HEK293 (cell line): ENCODE measurements around the gene TMEM214.

Experiments used
- BCL11A ChIP-seq: fragments of 450-650 bp; formaldehyde crosslinking; IDR thresholded peaks from 2 replicates; pipeline ENCODE4 v1.5.1; 2016; ENCODE audit warnings: low read depth, missing biosample characterization, missing genetic modification characterization
- BCL11B ChIP-seq: fragments of 450-650 bp; formaldehyde crosslinking; IDR thresholded peaks from 2 replicates; pipeline ENCODE4 v1.5.1; 2016; ENCODE audit warnings: low read depth, missing biosample characterization, missing genetic modification characterization
- CTCF ChIP-seq: fragments of 450-650 bp; formaldehyde crosslinking; IDR thresholded peaks from 2 replicates; pipeline ENCODE4 v1.5.1; 2016; ENCODE audit warnings: missing biosample characterization, missing genetic modification characterization
- IKZF3 ChIP-seq: fragments of 450-650 bp; IDR thresholded peaks from 2 replicates; pipeline ENCODE4 v1.5.0; 2018; ENCODE audit warnings: missing biosample characterization, mild to moderate bottlenecking, missing genetic modification characterization, moderate library complexity
- MYNN ChIP-seq: fragments of 450-650 bp; formaldehyde crosslinking; IDR thresholded peaks from 2 replicates; pipeline ENCODE4 v1.5.1; 2016; ENCODE audit warnings: missing biosample characterization, missing genetic modification characterization, borderline replicate concordance
- PRDM4 ChIP-seq: fragments of 450-650 bp; formaldehyde crosslinking; IDR thresholded peaks from 2 replicates; pipeline ENCODE4 v1.5.1; 2017; ENCODE audit warnings: missing biosample characterization, missing genetic modification characterization
- REST ChIP-seq: fragments of 450-650 bp; formaldehyde crosslinking; IDR thresholded peaks from 2 replicates; pipeline ENCODE4 v1.5.1; 2016; ENCODE audit warnings: missing biosample characterization, missing genetic modification characterization
- SALL2 ChIP-seq: fragments of 450-650 bp; formaldehyde crosslinking; IDR thresholded peaks from 2 replicates; pipeline ENCODE4 v1.5.0; 2017; ENCODE audit warnings: missing biosample characterization, mild to moderate bottlenecking, missing genetic modification characterization, borderline replicate concordance
- ZEB2 ChIP-seq: fragments of 450-650 bp; formaldehyde crosslinking; IDR thresholded peaks from 2 replicates; pipeline ENCODE4 v1.5.1; 2016; ENCODE audit warnings: missing biosample characterization, missing genetic modification characterization
- ZNF221 ChIP-seq: fragments of 450-650 bp; formaldehyde crosslinking; IDR thresholded peaks from 2 replicates; pipeline ENCODE4 v1.5.1; 2017; ENCODE audit warnings: missing biosample characterization, missing genetic modification characterization, borderline replicate concordance
- ZNF621 ChIP-seq: fragments of 450-650 bp; formaldehyde crosslinking; IDR thresholded peaks from 2 replicates; pipeline ENCODE4 v1.5.1; 2017; ENCODE audit warnings: missing biosample characterization, missing genetic modification characterization

- TF ChIP-seq ZNF621 (tag by site-specific recombination) (no peak), ZEB2 (no peak), CTCF (tag by site-specific recombination) (no peak), IKZF3 (no peak), MYNN (no peak), REST (tag by site-specific recombination) (no peak), ZNF221 (tag by site-specific recombination) (no peak), BCL11A (tag by site-specific recombination) (no peak), PRDM4 (tag by site-specific recombination) (no peak), SALL2 (tag by site-specific recombination) (no peak), BCL11B (tag by site-specific recombination) (no peak)
These were observed 51.7 kb downstream of the TMEM214 start for GRCh38 chr2:27084297-27085061.
